HepG2 (cell line): Measurements from ENCODE around the gene CDK14. TPM values are rescaled to one million over a fixed set of nuclear protein-coding genes. Genes with fewer than 3 reads are reported as not detected.

ENCODE experiments used
- CEBPG ChIP-seq: IDR thresholded peaks from 2 replicates; pipeline ENCODE4 v1.6.1; 2016
- GZF1 ChIP-seq: sonication (generic); formaldehyde crosslinking; IDR thresholded peaks from 2 replicates; pipeline ENCODE4 v1.5.1; 2020; ENCODE audit warnings: mild to moderate bottlenecking, missing genetic modification reagents
- HMGXB3 ChIP-seq: sonication (generic); formaldehyde crosslinking; IDR thresholded peaks from 2 replicates; pipeline ENCODE4 v1.4.0; 2020; ENCODE audit warnings: missing genetic modification reagents, borderline replicate concordance
- MAFG ChIP-seq: sonication (generic); formaldehyde crosslinking; IDR thresholded peaks from 2 replicates; pipeline ENCODE4 v1.5.1; 2020; ENCODE audit warnings: mild to moderate bottlenecking, missing genetic modification reagents
- NKX3-1 ChIP-seq: sonication (generic); formaldehyde crosslinking; IDR thresholded peaks from 2 replicates; pipeline ENCODE4 v1.5.0; 2020; ENCODE audit warnings: missing genetic modification reagents
- SATB2 ChIP-seq: sonication (generic); formaldehyde crosslinking; IDR thresholded peaks from 2 replicates; pipeline ENCODE4 v1.5.0; 2020; ENCODE audit warnings: missing genetic modification reagents
- TAF1 ChIP-seq: sonication (generic); formaldehyde crosslinking; IDR thresholded peaks from 2 replicates; pipeline ENCODE4 v1.4.0; 2020; ENCODE audit warnings: missing genetic modification reagents
- ZNF263 ChIP-seq: sonication (generic); formaldehyde crosslinking; IDR thresholded peaks from 2 replicates; pipeline ENCODE4 v1.4.0; 2020; ENCODE audit warnings: missing genetic modification reagents
- ZNF451 ChIP-seq: sonication (generic); formaldehyde crosslinking; IDR thresholded peaks from 2 replicates; pipeline ENCODE4 v1.5.0; 2020; ENCODE audit warnings: mild to moderate bottlenecking, missing genetic modification reagents
- ZNF670 ChIP-seq: sonication (generic); formaldehyde crosslinking; IDR thresholded peaks from 2 replicates; pipeline ENCODE4 v1.8.0; 2022; ENCODE audit warnings: mild to moderate bottlenecking, missing genetic modification reagents, borderline replicate concordance
- ZNF83 ChIP-seq: sonication (generic); formaldehyde crosslinking; IDR thresholded peaks from 2 replicates; pipeline ENCODE4 v1.4.0; 2020; ENCODE audit warnings: missing genetic modification reagents, mild to moderate bottlenecking, borderline replicate concordance
- ZSCAN29 ChIP-seq: sonication (generic); formaldehyde crosslinking; conservative IDR thresholded peaks from 2 replicates; pipeline ENCODE4 v1.4.0; 2020; ENCODE audit warnings: mild to moderate bottlenecking, missing genetic modification reagents
- polyA plus RNA-seq, 8 experiments: library from polyadenylated mRNA; depleted of rRNA in 3 of 8; stranded (reverse) in 7 of 8; unstranded in 1 of 8; fragments of >200 nt; fragmentation: Illumina TruSeq in 4 of 8; extraction: Trizol in 4 of 8; gene quantifications; 2 replicates each; pipeline versions ENCODE4 v1.2.1 to v1.2.3, GENCODE V29; 2011 to 2016; ENCODE audit warnings: low read depth in 4 of 8, missing spikeins in 1 of 8, mixed read lengths in 1 of 8; ENCODE audit not compliant: insufficient read depth in 1 of 8
- total RNA-seq, 5 experiments: library from RNA; depleted of rRNA; stranded (reverse); fragments of >200 nt; fragmentation: Illumina TruSeq; extraction: Trizol; gene quantifications; 2 replicates each; pipeline ENCODE4 v1.2.3, GENCODE V29; 2016; ENCODE audit warnings: low read depth in 1 of 5
- TF ChIP-seq, protein P1 (sequence below): sonication (generic); formaldehyde crosslinking; IDR thresholded peaks from 2 replicates; pipeline ENCODE4 v1.4.0; 2020; ENCODE audit warnings: mild to moderate bottlenecking, low read depth, missing genetic modification reagents

The CDK14 gene
- total and polyA plus RNA-seq, 2 of the 13 experiments (the other 11 are each of a cell fraction or from before 2014, with no cell fraction given), result 0.26 to 0.71 TPM

DNA sequence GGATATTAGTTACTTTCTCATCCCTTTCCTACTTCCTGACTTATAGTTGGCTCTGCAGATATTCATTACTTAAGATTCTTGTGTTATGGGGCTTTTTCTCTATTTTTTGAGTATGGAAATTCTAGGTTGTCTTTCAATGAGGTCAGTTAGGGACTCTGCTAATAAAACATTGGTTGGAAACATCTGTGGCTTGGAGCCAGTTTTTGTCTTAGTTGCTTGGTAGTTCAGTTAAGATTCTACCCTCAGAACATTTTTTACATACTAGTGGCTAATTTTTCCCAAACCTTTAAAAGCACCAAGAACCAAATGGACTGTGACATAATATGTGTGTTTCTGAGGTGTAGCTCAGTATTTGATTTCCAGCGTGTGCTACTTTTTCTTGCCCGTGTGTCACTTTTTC is 362.5 kb downstream of the CDK14 start (continued):
- TF ChIP-seq ZNF263 (no peak), GZF1 (CRISPR knock-in tag) (no peak), TAF1 (no peak), ZSCAN29 (CRISPR knock-in tag) (no peak), ZNF83 (CRISPR knock-in tag) (no peak), ZNF670 (no peak), CEBPG (CRISPR knock-in tag) (no peak), NKX3-1 (CRISPR knock-in tag) (no peak), HMGXB3 (CRISPR knock-in tag) (no peak), SATB2 (CRISPR knock-in tag) (no peak), MAFG (CRISPR knock-in tag) (no peak), ZNF451 (CRISPR knock-in tag) (no peak)
- TF ChIP-seq, protein P1, sequence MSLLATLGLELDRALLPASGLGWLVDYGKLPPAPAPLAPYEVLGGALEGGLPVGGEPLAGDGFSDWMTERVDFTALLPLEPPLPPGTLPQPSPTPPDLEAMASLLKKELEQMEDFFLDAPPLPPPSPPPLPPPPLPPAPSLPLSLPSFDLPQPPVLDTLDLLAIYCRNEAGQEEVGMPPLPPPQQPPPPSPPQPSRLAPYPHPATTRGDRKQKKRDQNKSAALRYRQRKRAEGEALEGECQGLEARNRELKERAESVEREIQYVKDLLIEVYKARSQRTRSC (CRISPR knock-in tag), result no peak
